H1 (cell line): ENCODE results near the gene FUBP3. TPM values are rescaled to one million over a fixed set of nuclear protein-coding genes. Genes with fewer than 3 reads are reported as not detected.

Source experiments
- CTCF ChIA-PET: fragments of 300-600 bp; sonication (Branson Sonifier 250); formaldehyde crosslinking; loops from one replicate; lab custom pipeline; 2021; ENCODE audit not compliant: partially characterized antibody; lab: Charles Lee
- POLR2A ChIA-PET: fragments of 300-600 bp; sonication (Branson Sonifier 250); formaldehyde crosslinking; loops from one replicate; lab custom pipeline; 2021; ENCODE audit warnings: inconsistent platforms; ENCODE audit not compliant: partially characterized antibody; lab: Charles Lee
- DNase-seq, 2 experiments: peaks; one replicate each; pipeline versions ENCODE4 v3.0.0 to v3.0.0-alpha.2; 2010 to 2022; ENCODE audit warnings: low spot score in 2 of 2, low read depth in 1 of 2, mixed read lengths in 1 of 2
- FAIRE-seq: peaks from 2 replicates; lab custom pipeline; 2011; peaks lifted over from hg19 to GRCh38; lab: Jason Lieb, UNC
- H2AFZ ChIP-seq: 2 replicates; pipeline ENCODE4 v1.8.1; 2012; ENCODE audit warnings: low read length, inconsistent platforms
- H2AK5ac ChIP-seq: 2 replicates; pipeline ENCODE4 v1.6.1; 2013; ENCODE audit warnings: low read depth, low read length
- H2BK120ac ChIP-seq: replicated peaks from 2 replicates; pipeline ENCODE3; 2013; ENCODE audit warnings: low read depth, low read length, inconsistent platforms
- H2BK12ac ChIP-seq: 2 replicates; pipeline ENCODE4 v1.6.1; 2013; ENCODE audit warnings: low read depth, low read length
- H2BK15ac ChIP-seq: 2 replicates; pipeline ENCODE4 v1.6.1; 2013; ENCODE audit warnings: low read length
- H2BK20ac ChIP-seq: 2 replicates; pipeline ENCODE4 v1.6.1; 2013; ENCODE audit warnings: low read length
- H2BK5ac ChIP-seq: 2 replicates; pipeline ENCODE4 v1.6.1; 2013; ENCODE audit warnings: low read depth, low read length
- H3K14ac ChIP-seq: 2 replicates; pipeline ENCODE4 v1.6.1; 2013; ENCODE audit warnings: inconsistent platforms; ENCODE audit not compliant: insufficient read length
- H3K18ac ChIP-seq: 2 replicates; pipeline ENCODE4 v1.6.1; 2013; ENCODE audit warnings: low read length; ENCODE audit errors: extremely low read depth
- H3K23ac ChIP-seq: 2 replicates; pipeline ENCODE4 v1.6.1; 2013; ENCODE audit warnings: inconsistent platforms; ENCODE audit not compliant: insufficient read length
- H3K23me2 ChIP-seq: 2 replicates; pipeline ENCODE4 v1.6.1; 2013; ENCODE audit warnings: low read depth, low read length
- H3K27ac ChIP-seq: 2 replicates; pipeline ENCODE4 v1.6.1; 2011; ENCODE audit warnings: low read depth, low read length, inconsistent platforms
- H3K27me3 ChIP-seq, 4 experiments: replicated peaks in 1 of 4; 1 replicate in 1 of 4; 2 replicates in 3 of 4; pipeline versions ENCODE4 v1.6.1 to v1.8.1; 2011 to 2013; ENCODE audit warnings: low read length in 3 of 4, mild to moderate bottlenecking in 3 of 4, inconsistent platforms in 2 of 4, mixed read lengths in 2 of 4, moderate library complexity in 1 of 4; ENCODE audit not compliant: control insufficient read depth in 3 of 4, insufficient read depth in 3 of 4; ENCODE audit errors: extremely low read depth in 1 of 4
- H3K36me3 ChIP-seq, 4 experiments: 2 replicates each; pipeline versions ENCODE4 v1.6.1 to v1.8.1; 2011 to 2013; ENCODE audit warnings: mild to moderate bottlenecking in 4 of 4, low read length in 3 of 4, moderate library complexity in 2 of 4, control low read depth in 1 of 4, inconsistent platforms in 1 of 4; ENCODE audit not compliant: insufficient read depth in 4 of 4, control insufficient read depth in 2 of 4
- H3K4ac ChIP-seq: replicated peaks from 2 replicates; pipeline ENCODE3; 2013; ENCODE audit warnings: low read length, low read depth, mixed read lengths, inconsistent platforms; ENCODE audit not compliant: insufficient read length
- H3K4me1 ChIP-seq, 4 experiments: replicated peaks in 1 of 4; 1 replicate in 1 of 4; 2 replicates in 3 of 4; pipeline versions ENCODE4 v1.6.1 to v1.8.1; 2011 to 2013; ENCODE audit warnings: low read length in 3 of 4, inconsistent platforms in 2 of 4, mixed read lengths in 1 of 4; ENCODE audit not compliant: insufficient read depth in 4 of 4, control insufficient read depth in 3 of 4
- H3K4me2 ChIP-seq, 2 experiments: 2 replicates each; pipeline versions ENCODE4 v1.6.1 to v1.8.1; 2011 to 2013; ENCODE audit warnings: low read depth in 2 of 2, low read length in 2 of 2, control low read depth in 1 of 2, inconsistent platforms in 1 of 2, mild to moderate bottlenecking in 1 of 2; ENCODE audit not compliant: insufficient read depth in 1 of 2
- H3K4me3 ChIP-seq, 4 experiments: fragments of 200-600, 300-600 bp in 1 of 4; sonication (generic), shearing (Covaris generic), sonication (Bioruptor Twin) in 1 of 4; 2 replicates each; pipeline versions ENCODE4 v1.5.1 to v1.8.1; 2011 to 2016; ENCODE audit warnings: low read length in 4 of 4, low read depth in 3 of 4, control low read depth in 2 of 4, inconsistent platforms in 2 of 4, mild to moderate bottlenecking in 2 of 4, mixed read lengths in 1 of 4, moderate library complexity in 1 of 4; ENCODE audit not compliant: insufficient read depth in 2 of 4; ENCODE audit errors: extremely low read depth in 1 of 4
- H3K56ac ChIP-seq: replicated peaks from 2 replicates; pipeline ENCODE3; 2013; ENCODE audit warnings: low read depth, mild to moderate bottlenecking, mixed read lengths, low read length, inconsistent platforms; ENCODE audit not compliant: insufficient read length
- H3K79me1 ChIP-seq: 2 replicates; pipeline ENCODE4 v1.6.1; 2013; ENCODE audit warnings: low read depth, low read length, control low read depth
- H3K79me2 ChIP-seq, 2 experiments: 2 replicates each; pipeline versions ENCODE4 v1.6.1 to v1.8.1; 2012 to 2013; ENCODE audit warnings: low read length in 2 of 2, mild to moderate bottlenecking in 2 of 2, inconsistent platforms in 1 of 2; ENCODE audit not compliant: insufficient read depth in 2 of 2, control insufficient read depth in 1 of 2
- H3K9ac ChIP-seq, 4 experiments: replicated peaks in 1 of 4; 1 replicate in 1 of 4; 2 replicates in 3 of 4; pipeline versions ENCODE4 v1.6.1 to v1.8.1; 2011 to 2013; ENCODE audit warnings: low read depth in 3 of 4, low read length in 3 of 4, control low read depth in 2 of 4, mild to moderate bottlenecking in 2 of 4, moderate library complexity in 2 of 4, inconsistent platforms in 1 of 4; ENCODE audit errors: extremely low read depth in 1 of 4
- H3K9me3 ChIP-seq, 2 experiments: 2 replicates each; pipeline versions ENCODE4 v1.6.1 to v1.8.1; 2012 to 2013; ENCODE audit warnings: mild to moderate bottlenecking in 2 of 2, moderate library complexity in 2 of 2, control low read depth in 1 of 2, inconsistent platforms in 1 of 2, low read depth in 1 of 2, low read length in 1 of 2, mixed read lengths in 1 of 2; ENCODE audit not compliant: insufficient read depth in 2 of 2
- H4K20me1 ChIP-seq, 2 experiments: replicated peaks in 1 of 2; 2 replicates each; pipeline versions ENCODE3 to v1.8.1; 2011 to 2013; ENCODE audit warnings: inconsistent platforms in 2 of 2, low read length in 2 of 2, mild to moderate bottlenecking in 1 of 2; ENCODE audit not compliant: insufficient read depth in 2 of 2, control insufficient read depth in 1 of 2
- H4K5ac ChIP-seq: 2 replicates; pipeline ENCODE4 v1.6.1; 2013; ENCODE audit warnings: low read length, low read depth, mixed read lengths, inconsistent platforms; ENCODE audit not compliant: insufficient read length
- H4K8ac ChIP-seq: 2 replicates; pipeline ENCODE4 v1.8.0; 2013; ENCODE audit warnings: mild to moderate bottlenecking, moderate library complexity, low read length, inconsistent platforms; ENCODE audit not compliant: insufficient read depth; ENCODE audit errors: extremely low read depth
- H4K91ac ChIP-seq: replicated peaks from 2 replicates; pipeline ENCODE3; 2013; ENCODE audit warnings: low read length, mixed read lengths, inconsistent platforms; ENCODE audit not compliant: insufficient read length
- CEBPB ChIP-seq: IDR thresholded peaks from 2 replicates; pipeline ENCODE4 v1.6.1; 2012; ENCODE audit warnings: low read depth, low read length
- MAFK ChIP-seq: IDR thresholded peaks from 2 replicates; pipeline ENCODE4 v1.6.1; 2012; ENCODE audit warnings: low read depth, mild to moderate bottlenecking, improper control_type of control experiment, low read length
- WGBS, 2 experiments: shearing (Covaris generic) in 1 of 2; methylation state at CpG; one replicate each; pipeline versions ENCODE4 v1.1.6 to v1.1.7; 2013 to 2015; ENCODE audit warnings: low lambda C conversion rate in 2 of 2, mixed read lengths in 2 of 2, inconsistent platforms in 1 of 2, low coverage in 1 of 2, missing lambda C conversion rate in 1 of 2; ENCODE audit not compliant: insufficient replicate concordance in 2 of 2, insufficient coverage in 1 of 2, insufficient read length in 1 of 2; ENCODE audit errors: extremely low coverage in 1 of 2, missing lambda C conversion rate in 1 of 2; 5-methylcytosine and 5-hydroxymethylcytosine counted together
- polyA plus RNA-seq, 7 experiments: library from polyadenylated mRNA; depleted of rRNA in 3 of 7; stranded (reverse) in 5 of 7; unstranded in 2 of 7; fragments of >200 nt in 5 of 7; fragments of 200-250 nt in 2 of 7; gene quantifications; 1 replicate in 5 of 7; 2 replicates in 1 of 7; 4 replicates in 1 of 7; pipeline versions ENCODE4 v1.2.1 to v1.2.3, GENCODE V29; 2011 to 2013; ENCODE audit warnings: missing spikeins in 2 of 7, mixed read lengths in 2 of 7
- total RNA-seq: library from RNA; stranded (reverse); fragmentation: NEBNext Ultra II Directional; extraction: Animal tissue kit (Norgen Biotek cat#: 25700); gene quantifications from 2 replicates; pipeline ENCODE4 v1.2.1, GENCODE V29; 2021

FUBP3 gene
- total and polyA plus RNA-seq, 2 of the 8 experiments (the other 6 are each of a cell fraction or from before 2014, with no cell fraction given), result 23.7 to 76.4 TPM

GRCh38 chr9:130544364-130544763 is 35.0 kb upstream of the FUBP3 start:
- H3K23ac ChIP-seq, result no peak overlapping the region
- no peak overlapping the region for H4K91ac ChIP-seq
- no peaks in the 10 kb centered on the region for H4K20me1 ChIP-seq
- H2AK5ac ChIP-seq, result no peak overlapping the region
- no peaks in the 10 kb centered on the region for H3K79me2 ChIP-seq
- H3K27me3 ChIP-seq, result no peaks in the 10 kb centered on the region; a peak in 1 of 7 replicates
- H2BK120ac ChIP-seq, result no peak overlapping the region
- peaks cover 0 to 15% (median 5%) of the 10 kb centered on the region in 4 experiments; a peak in 4 of 7 replicates for H3K4me1 ChIP-seq
- no peak for DNase-seq
- H3K9ac ChIP-seq, result no peak overlapping the region
- H3K79me1 ChIP-seq, result no peaks in the 10 kb centered on the region; the same call in 1 of the 2 replicates
- peaks cover 5 to 6% of the 10 kb centered on the region in 2 experiments; a peak in 2 of 4 replicates for H3K9me3 ChIP-seq
- H2BK5ac ChIP-seq, result no peak overlapping the region
- no peak overlapping the region for H2BK12ac ChIP-seq
- no peaks in the 10 kb centered on the region for H3K36me3 ChIP-seq
- no peak for FAIRE-seq
- H3K18ac ChIP-seq, result no peak overlapping the region
- POLR2A ChIA-PET, result interaction anchor here (0.9 to 1.5 kb wide), 3 partner anchors 26 to 90 kb away, joined by 3 read pairs; no protein-coding TSS in a partner anchor
- no peak overlapping the region for H3K4me3 ChIP-seq
- no peak overlapping the region for H2BK20ac ChIP-seq
- CTCF ChIA-PET, result interaction anchor here (1.0 to 1.7 kb wide), 4 partner anchors 25 to 51 kb away, joined by 3 to 4 read pairs (median 4); no protein-coding TSS in a partner anchor
- H3K23me2 ChIP-seq, result no peaks in the 10 kb centered on the region; the same call in 1 of the 2 replicates
- H4K8ac ChIP-seq, result no peak overlapping the region
- H2BK15ac ChIP-seq, result no peak overlapping the region
- no peak overlapping the region for H3K4ac ChIP-seq
- H3K14ac ChIP-seq, result no peak overlapping the region
- no peak overlapping the region for H2AFZ ChIP-seq
- H3K4me2 ChIP-seq, result no peak overlapping the region
- H3K27ac ChIP-seq, result no peak overlapping the region
- WGBS, 2 experiments, result 79% methylated on average over 5 of the region's 9 CpGs; no CpG with 5 or more reads in 1 of the 2 experiments
- H4K5ac ChIP-seq, result no peak overlapping the region
- no peak overlapping the region for H3K56ac ChIP-seq
- TF ChIP-seq MAFK (no peak), CEBPB (no peak)
